Ascending aorta (tissue), 2 donors: Measurements from ENCODE around the gene POU5F2. TPM values are rescaled to one million over a fixed set of nuclear protein-coding genes. Genes with fewer than 3 reads are reported as not detected.

ENCODE experiments used
- DNase-seq, 2 donors: peaks; one replicate each; pipeline ENCODE4 v3.0.0-alpha.2; 2019; ENCODE audit warnings: low spot score in 2 of 2
- H3K27ac ChIP-seq, 2 donors: fragments of 200-600 bp; sonication (generic); one replicate each; pipeline ENCODE4 v1.5.1; 2016 to 2017; ENCODE audit warnings: mild to moderate bottlenecking in 1 of 2
- H3K27me3 ChIP-seq: fragments of 200-600 bp; sonication (generic); one replicate; pipeline ENCODE4 v1.5.1; 2017
- H3K36me3 ChIP-seq, 2 donors: fragments of 200-600 bp; sonication (generic); one replicate each; pipeline ENCODE4 v1.5.1; 2016
- H3K4me1 ChIP-seq, 2 donors: fragments of 200-600 bp; sonication (generic); one replicate each; pipeline ENCODE4 v1.5.1; 2016 to 2017; ENCODE audit warnings: mild to moderate bottlenecking in 1 of 2
- H3K4me3 ChIP-seq, 2 donors: fragments of 200-600 bp; sonication (generic); one replicate each; pipeline ENCODE4 v1.5.1; 2016 to 2017; ENCODE audit warnings: mild to moderate bottlenecking in 1 of 2
- H3K9me3 ChIP-seq, 2 donors: fragments of 200-600 bp; sonication (generic); one replicate each; pipeline ENCODE4 v1.5.1; 2016
- intact Hi-C: fragments of 100-400 bp; cut with DNase I; formaldehyde crosslinking; loops from one replicate; pipeline ENCODE4 v1.15.1; 2023
- total RNA-seq: library from RNA; depleted of rRNA; stranded (reverse); fragments of >200 nt; gene quantifications from one replicate; pipeline ENCODE4 v1.1.0, GENCODE V29; 2016
- TF ChIP-seq, protein P1 (sequence below), 3 experiments: fragments of 200-600 bp in 2 of 3; fragments of 450-650 bp in 1 of 3; sonication (generic) in 2 of 3; IDR thresholded peaks; one replicate each; pipeline ENCODE4 v1.5.1; 2016 to 2019; ENCODE audit warnings: antibody characterized with exemption in 3 of 3, mild to moderate bottlenecking in 1 of 3, moderate library complexity in 1 of 3

POU5F2 gene
- total RNA-seq, 1 donor from 2014 or later: 1.5 TPM

DNA sequence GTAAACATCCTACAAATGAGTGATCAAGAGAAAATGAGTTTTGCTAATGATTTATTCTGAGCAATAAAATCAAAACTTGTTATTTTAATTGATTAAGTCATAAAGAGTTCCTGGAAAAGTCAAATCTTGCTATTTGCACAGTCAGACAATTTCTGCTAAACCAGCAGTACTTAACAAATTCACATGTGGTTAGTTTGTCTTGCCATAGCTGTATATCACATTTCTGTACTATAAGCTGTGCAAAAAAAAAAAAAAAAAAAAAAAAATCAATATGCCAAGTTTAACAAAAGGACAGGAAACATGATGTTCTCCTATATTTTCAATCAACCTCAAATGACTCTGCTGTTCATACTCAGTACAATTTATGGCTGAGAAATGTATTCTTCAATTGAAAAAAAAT, 24.9 kb downstream of the POU5F2 start:
- no peak for DNase-seq
- no peak overlapping the region for H3K4me3 ChIP-seq
- no peaks in the 10 kb centered on the region for H3K4me1 ChIP-seq
- H3K27ac ChIP-seq: no peak overlapping the region
- intact Hi-C loops: no loop called here
- H3K9me3 ChIP-seq: no peaks in the 10 kb centered on the region
- H3K36me3 ChIP-seq: no peaks in the 10 kb centered on the region
- no peaks in the 10 kb centered on the region for H3K27me3 ChIP-seq
- TF ChIP-seq, protein P1, sequence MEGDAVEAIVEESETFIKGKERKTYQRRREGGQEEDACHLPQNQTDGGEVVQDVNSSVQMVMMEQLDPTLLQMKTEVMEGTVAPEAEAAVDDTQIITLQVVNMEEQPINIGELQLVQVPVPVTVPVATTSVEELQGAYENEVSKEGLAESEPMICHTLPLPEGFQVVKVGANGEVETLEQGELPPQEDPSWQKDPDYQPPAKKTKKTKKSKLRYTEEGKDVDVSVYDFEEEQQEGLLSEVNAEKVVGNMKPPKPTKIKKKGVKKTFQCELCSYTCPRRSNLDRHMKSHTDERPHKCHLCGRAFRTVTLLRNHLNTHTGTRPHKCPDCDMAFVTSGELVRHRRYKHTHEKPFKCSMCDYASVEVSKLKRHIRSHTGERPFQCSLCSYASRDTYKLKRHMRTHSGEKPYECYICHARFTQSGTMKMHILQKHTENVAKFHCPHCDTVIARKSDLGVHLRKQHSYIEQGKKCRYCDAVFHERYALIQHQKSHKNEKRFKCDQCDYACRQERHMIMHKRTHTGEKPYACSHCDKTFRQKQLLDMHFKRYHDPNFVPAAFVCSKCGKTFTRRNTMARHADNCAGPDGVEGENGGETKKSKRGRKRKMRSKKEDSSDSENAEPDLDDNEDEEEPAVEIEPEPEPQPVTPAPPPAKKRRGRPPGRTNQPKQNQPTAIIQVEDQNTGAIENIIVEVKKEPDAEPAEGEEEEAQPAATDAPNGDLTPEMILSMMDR (IDR thresholded peaks at IDR 0.05): no peak

DNA sequence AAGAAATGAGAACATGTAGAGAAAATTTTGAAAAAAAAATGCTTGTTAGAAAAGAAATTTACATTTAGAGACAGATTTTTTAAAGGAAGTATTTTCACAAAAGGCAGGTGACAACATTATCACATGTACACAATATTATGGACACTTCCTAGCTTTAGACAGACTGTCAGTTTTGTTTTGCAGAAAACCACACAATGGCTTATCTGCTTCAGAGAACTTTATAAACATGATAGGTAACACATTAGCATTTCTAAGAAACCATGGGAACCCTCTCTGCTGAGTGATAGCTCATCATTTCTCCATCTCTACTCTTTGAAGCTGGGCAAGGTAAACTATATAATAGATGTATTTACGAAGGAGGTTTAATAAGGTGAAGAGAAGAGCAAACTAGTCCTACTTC, 25.6 kb downstream of the POU5F2 start:
- intact Hi-C loops: no loop called here
- H3K9me3 ChIP-seq: no peaks in the 10 kb centered on the region
- no peak overlapping the region for H3K4me3 ChIP-seq
- no peaks in the 10 kb centered on the region for H3K4me1 ChIP-seq
- TF ChIP-seq, protein P1 (IDR thresholded peaks at IDR 0.05): no peak
- H3K27me3 ChIP-seq: no peaks in the 10 kb centered on the region
- H3K27ac ChIP-seq: no peak overlapping the region
- DNase-seq: no peak
- H3K36me3 ChIP-seq: no peaks in the 10 kb centered on the region

DNA sequence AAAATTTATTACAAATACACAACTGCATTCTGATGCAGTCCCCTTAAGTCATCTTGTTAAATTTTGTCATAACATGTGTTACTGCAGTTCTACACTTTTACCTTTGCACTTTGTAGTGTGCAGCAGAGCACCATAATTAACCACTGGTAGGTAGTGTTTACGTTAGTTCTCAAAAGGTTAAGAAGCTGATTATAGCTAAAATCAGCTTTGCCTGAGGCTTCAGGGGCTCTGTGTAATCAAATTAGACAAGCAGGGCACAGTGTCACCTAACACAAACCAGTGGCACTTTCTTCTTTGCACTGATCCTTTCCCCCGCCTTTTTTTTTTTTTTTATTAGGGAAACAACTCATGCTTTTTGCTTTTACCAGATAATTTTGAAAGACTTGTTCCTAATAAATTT, 26.1 kb downstream of the POU5F2 start:
- intact Hi-C loops: no loop called here
- Histone ChIP-seq H3K4me1 (no peaks in the 10 kb centered on the region), H3K27me3 (no peaks in the 10 kb centered on the region)

DNA sequence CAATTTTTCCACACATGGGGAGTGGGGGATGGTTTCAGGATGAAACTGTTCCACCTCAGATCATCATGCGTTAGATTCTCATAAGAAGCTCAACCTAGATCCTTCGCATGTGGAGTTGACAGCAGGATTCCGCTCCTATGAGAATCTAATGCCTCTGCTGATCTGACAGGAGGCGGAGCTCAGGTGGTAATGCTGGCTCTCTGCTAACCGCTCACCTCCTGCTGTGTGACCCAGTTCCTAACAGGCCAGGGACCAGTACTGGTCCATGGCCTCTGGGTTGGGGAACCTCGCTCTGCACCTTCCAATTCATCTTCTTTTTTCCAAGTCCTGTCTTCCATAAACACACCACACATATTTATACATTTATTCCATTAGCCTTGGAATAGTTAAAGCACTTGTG, 33.0 kb downstream of the POU5F2 start:
- DNase-seq: no peak
- TF ChIP-seq, protein P1 (IDR thresholded peaks at IDR 0.05): no peak
- intact Hi-C loops: no loop called here

More for the DNA sequence above, 26.1 kb downstream of the POU5F2 start:
- DNase-seq: no peak
- Histone ChIP-seq H3K27ac (no peak overlapping the region), H3K4me3 (no peak overlapping the region), H3K36me3 (no peaks in the 10 kb centered on the region), H3K9me3 (no peaks in the 10 kb centered on the region)
- TF ChIP-seq, protein P1 (IDR thresholded peaks at IDR 0.05): no peak

DNA sequence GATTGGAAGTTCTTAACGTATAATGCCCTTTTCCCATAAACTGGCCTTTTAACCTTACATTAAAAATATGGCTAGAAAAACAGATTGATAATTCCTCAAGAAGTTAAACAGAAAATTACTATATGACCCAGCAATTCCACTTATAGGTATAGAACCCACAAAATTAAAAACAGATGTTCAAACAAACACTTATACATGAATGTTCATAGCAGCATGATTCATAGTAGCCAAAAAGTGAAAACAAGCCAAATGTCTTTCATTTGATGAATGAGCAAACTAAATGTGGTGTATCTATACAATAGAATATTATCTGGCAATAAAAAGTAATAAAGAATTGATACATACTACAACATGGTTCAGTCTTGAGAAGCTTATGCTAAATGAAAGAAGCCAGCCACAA, 35.5 kb downstream of the POU5F2 start:
- no peaks in the 10 kb centered on the region for H3K9me3 ChIP-seq
- H3K4me1 ChIP-seq: no peaks in the 10 kb centered on the region
- H3K36me3 ChIP-seq: no peaks in the 10 kb centered on the region
- intact Hi-C loops: no loop called here
- H3K27ac ChIP-seq: no peak overlapping the region
- DNase-seq: no peak
- H3K4me3 ChIP-seq: no peak overlapping the region
- TF ChIP-seq, protein P1 (IDR thresholded peaks at IDR 0.05): no peak
- H3K27me3 ChIP-seq: no peaks in the 10 kb centered on the region

More for the DNA sequence above, 33.0 kb downstream of the POU5F2 start:
- no peak overlapping the region for H3K27ac ChIP-seq
- H3K36me3 ChIP-seq: no peaks in the 10 kb centered on the region
- H3K27me3 ChIP-seq: no peaks in the 10 kb centered on the region
- H3K4me1 ChIP-seq: no peaks in the 10 kb centered on the region
- H3K9me3 ChIP-seq: no peaks in the 10 kb centered on the region
- no peak overlapping the region for H3K4me3 ChIP-seq

DNA sequence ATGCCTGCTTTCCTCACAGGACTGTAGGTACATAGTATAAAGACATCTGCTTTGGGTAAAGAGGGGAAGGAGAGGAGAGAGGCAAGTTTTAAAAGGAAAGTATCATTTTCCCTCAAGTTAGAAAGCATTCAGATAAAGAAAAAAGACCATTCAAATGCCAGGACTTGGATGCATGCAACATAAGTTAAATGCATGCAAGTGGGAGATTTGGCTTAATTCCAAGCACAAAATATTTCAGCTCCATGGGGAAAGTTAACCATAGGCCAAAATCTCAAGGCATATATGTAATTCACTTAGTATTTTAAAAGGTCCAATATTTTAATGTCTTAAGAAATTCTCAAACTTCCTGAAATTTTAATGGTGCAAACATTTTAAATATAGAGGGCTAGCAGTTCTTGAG, 36.4 kb downstream of the POU5F2 start:
- Histone ChIP-seq H3K27me3 (no peaks in the 10 kb centered on the region), H3K27ac (no peak overlapping the region), H3K9me3 (no peaks in the 10 kb centered on the region), H3K4me1 (no peaks in the 10 kb centered on the region), H3K4me3 (no peak overlapping the region), H3K36me3 (no peaks in the 10 kb centered on the region)
- DNase-seq: no peak
- intact Hi-C loops: no loop called here
- TF ChIP-seq, protein P1 (IDR thresholded peaks at IDR 0.05): no peak
